OCI-M2 (cell line): ENCODE data around the gene KHK.
"Not testable (repeated sequence)": the region's sequence is repeated elsewhere in the genome, so short reads cannot be mapped to it uniquely, and the experiment has no call there.

Source experiments
- DNase-seq: peaks from one replicate; lab custom pipeline; 2025; ENCODE audit not compliant: unreplicated experiment; lab: John Stamatoyannopoulos, UW

KHK gene

GRCh38 chr2:27095745-27096651 lies 9.4 kb downstream of the KHK start:
- no peak for DNase-seq

GRCh38 chr2:27096748-27097297 lies 10.3 kb downstream of the KHK start:
- no peak for DNase-seq

GRCh38 chr2:27097341-27097740 lies 10.8 kb downstream of the KHK start:
- no peak for DNase-seq

GRCh38 chr2:27099334-27099955 lies 12.9 kb downstream of the KHK start:
- no peak for DNase-seq

- no peak for DNase-seq
Observed at GRCh38 chr2:27100036-27100435, 13.5 kb downstream of the KHK start.

- no peak for DNase-seq
Observed at GRCh38 chr2:27102329-27102728, 15.8 kb downstream of the KHK start.

- DNase-seq = no peak
Observed at GRCh38 chr2:27105981-27106380, 19.4 kb downstream of the KHK start.

- DNase-seq = no peak
Observed at GRCh38 chr2:27108221-27108620, 21.6 kb downstream of the KHK start.

GRCh38 chr2:27109083-27109482 lies 22.5 kb downstream of the KHK start:
- DNase-seq = no peak

- DNase-seq = not testable (repeated sequence)
Observed at GRCh38 chr2:27110603-27111352, 24.2 kb downstream of the KHK start.

GRCh38 chr2:27111392-27112078 lies 25.0 kb downstream of the KHK start:
- not testable (repeated sequence) for DNase-seq

- DNase-seq = no peak
Observed at GRCh38 chr2:27115519-27115918, 28.9 kb downstream of the KHK start.

- DNase-seq = no peak
Observed at GRCh38 chr2:27117995-27118524, 31.5 kb downstream of the KHK start.

- DNase-seq = no peak
Observed at GRCh38 chr2:27118525-27119329, 32.2 kb downstream of the KHK start, which contains the start of gene CGREF1. TSS of gene CGREF1 (minus strand) at chr2:27119128. CDS start at chr2:27104366, 14,762 bp downstream.

- not testable (repeated sequence) for DNase-seq
Observed at GRCh38 chr2:27119330-27119670, 32.7 kb downstream of the KHK start.

- DNase-seq = no peak
Observed at GRCh38 chr2:27121906-27122305, 35.3 kb downstream of the KHK start.

GRCh38 chr2:27122791-27123190 lies 36.2 kb downstream of the KHK start:
- no peak for DNase-seq

GRCh38 chr2:27123302-27124150 lies 37.0 kb downstream of the KHK start, which contains the start of gene ABHD1:
TSS of gene ABHD1 (plus strand) at chr2:27123815. CDS start at chr2:27123949, 134 bp downstream.
- no peak for DNase-seq

- DNase-seq = no peak
Observed at GRCh38 chr2:27125104-27125503, 38.5 kb downstream of the KHK start.
